Stimulated activated CD4-positive, alpha-beta T cell treated with anti-CD3 and anti-CD28 coated beads, Interleukin-12 subunit alpha, Interleukin-12 subunit beta, amount 100 ng/mL, for 4 hours (primary cell): ENCODE data around the gene LIMS4.
"Not testable (repeated sequence)": the region's sequence is repeated elsewhere in the genome, so short reads cannot be mapped to it uniquely, and the experiment has no call there.

ENCODE experiments used
- DNase-seq: peaks from one replicate; pipeline ENCODE4 v3.0.0-alpha.2; 2020

Gene LIMS4

GRCh38 chr2:110449127-110449947 lies 23.3 kb downstream of the LIMS4 start:
- not testable (repeated sequence) for DNase-seq

GRCh38 chr2:110446644-110447043 lies 26.0 kb downstream of the LIMS4 start:
- DNase-seq = not testable (repeated sequence)

- not testable (repeated sequence) for DNase-seq
These were observed 29.2 kb downstream of the LIMS4 start for GRCh38 chr2:110443305-110444005.

- not testable (repeated sequence) for DNase-seq
These were observed 30.7 kb downstream of the LIMS4 start for GRCh38 chr2:110441905-110442304.

GRCh38 chr2:110434565-110434964 lies 38.1 kb downstream of the LIMS4 start:
- not testable (repeated sequence) for DNase-seq

- DNase-seq = not testable (repeated sequence)
These were observed 46.9 kb downstream of the LIMS4 start for GRCh38 chr2:110425725-110426124.

GRCh38 chr2:110424421-110424820 lies 48.2 kb downstream of the LIMS4 start:
- not testable (repeated sequence) for DNase-seq

- DNase-seq = not testable (repeated sequence)
These were observed 49.0 kb downstream of the LIMS4 start for GRCh38 chr2:110423574-110423962.

GRCh38 chr2:110422852-110423573 lies 49.6 kb downstream of the LIMS4 start:
- not testable (repeated sequence) for DNase-seq

GRCh38 chr2:110420641-110421354 lies 51.8 kb downstream of the LIMS4 start:
- DNase-seq = not testable (repeated sequence)

- DNase-seq = not testable (repeated sequence)
These were observed 65.5 kb downstream of the LIMS4 start for GRCh38 chr2:110407142-110407541.

GRCh38 chr2:110404988-110405387 lies 67.6 kb downstream of the LIMS4 start:
- DNase-seq = not testable (repeated sequence)

GRCh38 chr2:110404246-110404645 lies 68.4 kb downstream of the LIMS4 start:
- not testable (repeated sequence) for DNase-seq

- not testable (repeated sequence) for DNase-seq
These were observed 71.5 kb downstream of the LIMS4 start for GRCh38 chr2:110401001-110401618.

- not testable (repeated sequence) for DNase-seq
These were observed 73.2 kb downstream of the LIMS4 start for GRCh38 chr2:110399378-110399777.

GRCh38 chr2:110395990-110396389 lies 76.6 kb downstream of the LIMS4 start:
- not testable (repeated sequence) for DNase-seq
